GM19240 (cell line): ENCODE results near the gene PLPPR2.
"Not testable (repeated sequence)": the region's sequence is repeated elsewhere in the genome, so short reads cannot be mapped to it uniquely, and the experiment has no call there.

Experiments used
- DNase-seq: peaks from one replicate; pipeline ENCODE4 v3.0.0; 2011; ENCODE audit warnings: low spot score; ENCODE audit not compliant: insufficient read length

Gene PLPPR2

GRCh38 chr19:11370744-11371143 is 15.5 kb downstream of the PLPPR2 start:
- DNase-seq = no peak

- DNase-seq = no peak
These were observed 18.1 kb downstream of the PLPPR2 start for GRCh38 chr19:11373166-11373884.

- DNase-seq = no peak
These were observed 18.7 kb downstream of the PLPPR2 start for GRCh38 chr19:11373885-11374432.

GRCh38 chr19:11374433-11375142 is 19.4 kb downstream of the PLPPR2 start, which contains the start of gene SWSAP1:
Gene SWSAP1 (plus strand): TSS chr19:11374666. CDS start chr19:11374681, 15 bp downstream.
- peak; percentile 95 for DNase-seq

- DNase-seq = no peak
These were observed 20.1 kb downstream of the PLPPR2 start for GRCh38 chr19:11375143-11375948.

GRCh38 chr19:11377237-11377636 is 22.0 kb downstream of the PLPPR2 start:
- DNase-seq = no peak

- DNase-seq = no peak
These were observed 22.5 kb downstream of the PLPPR2 start for GRCh38 chr19:11377756-11378155.

GRCh38 chr19:11378319-11379189 is 23.3 kb downstream of the PLPPR2 start:
- DNase-seq = no peak

GRCh38 chr19:11379269-11379845 is 24.1 kb downstream of the PLPPR2 start:
- not testable (repeated sequence) for DNase-seq

- DNase-seq = no peak
These were observed 24.7 kb downstream of the PLPPR2 start for GRCh38 chr19:11379857-11380350.

GRCh38 chr19:11380653-11381537 is 25.7 kb downstream of the PLPPR2 start:
- peak; percentile 97 for DNase-seq

GRCh38 chr19:11382898-11383705 is 27.9 kb downstream of the PLPPR2 start:
- no peak for DNase-seq

GRCh38 chr19:11383706-11384048 is 28.4 kb downstream of the PLPPR2 start:
- DNase-seq = no peak

- DNase-seq = no peak
These were observed 29.5 kb downstream of the PLPPR2 start for GRCh38 chr19:11384778-11385129.

GRCh38 chr19:11387162-11388034 is 32.2 kb downstream of the PLPPR2 start:
- DNase-seq = no peak

- no peak for DNase-seq
These were observed 35.1 kb downstream of the PLPPR2 start for GRCh38 chr19:11390359-11390758.

GRCh38 chr19:11390933-11391680 is 35.9 kb downstream of the PLPPR2 start:
- no peak for DNase-seq
